Measurements from ENCODE around the gene PLCXD1. TPM values are rescaled to one million over a fixed set of nuclear protein-coding genes. Genes with fewer than 3 reads are reported as not detected.
"Not testable (repeated sequence)": the region's sequence is repeated elsewhere in the genome, so short reads cannot be mapped to it uniquely, and the experiment has no call there.

Gene PLCXD1
- total RNA-seq, 2 donors from 2014 or later, result 12.9 to 20.8 TPM

DNA sequence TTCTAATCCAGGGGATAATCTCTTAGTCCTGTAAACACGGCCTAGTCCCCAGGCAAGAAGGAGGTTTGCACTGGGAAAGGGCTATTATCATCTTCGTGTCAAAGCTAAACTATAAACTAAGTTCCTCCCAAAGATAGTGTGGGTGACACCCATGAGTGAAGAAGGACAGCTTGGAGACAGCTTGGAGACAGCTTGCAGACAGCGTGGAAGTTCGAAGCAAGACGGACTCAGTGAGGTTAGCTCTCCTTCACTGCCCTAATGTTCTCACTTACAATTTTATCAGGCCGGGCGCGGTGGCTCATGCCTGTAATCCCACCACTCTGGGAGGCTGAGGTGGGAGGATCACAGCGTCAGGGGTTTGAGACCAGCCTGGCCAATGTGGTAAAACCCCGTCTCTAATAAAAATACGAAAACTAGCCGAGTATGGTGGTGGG, 19.2 kb upstream of the PLCXD1 start:
- no peak for DNase-seq (ENCODE audit: low spot score)
- Histone ChIP-seq H3K27me3 (replicated peaks; ENCODE audit: insufficient read depth) (no peaks in the 10 kb centered on the region), H3K9me3 (no peaks in the 10 kb centered on the region), H3K36me3 (no peaks in the 10 kb centered on the region), H3K4me3 (no peak overlapping the region), H3K27ac (no peak overlapping the region), H3K4me1 (replicated peaks) (no peaks in the 10 kb centered on the region)
- 69% methylated on average over 12 of the region's 12 CpGs for WGBS
- intact Hi-C loops (cut with DNase I), result no loop called here
- TF ChIP-seq POLR2A (IDR thresholded peaks at IDR 0.05), result no peak
- no peak for TF ChIP-seq POLR2AphosphoS5 (IDR thresholded peaks at IDR 0.05)
- TF ChIP-seq, protein P1, sequence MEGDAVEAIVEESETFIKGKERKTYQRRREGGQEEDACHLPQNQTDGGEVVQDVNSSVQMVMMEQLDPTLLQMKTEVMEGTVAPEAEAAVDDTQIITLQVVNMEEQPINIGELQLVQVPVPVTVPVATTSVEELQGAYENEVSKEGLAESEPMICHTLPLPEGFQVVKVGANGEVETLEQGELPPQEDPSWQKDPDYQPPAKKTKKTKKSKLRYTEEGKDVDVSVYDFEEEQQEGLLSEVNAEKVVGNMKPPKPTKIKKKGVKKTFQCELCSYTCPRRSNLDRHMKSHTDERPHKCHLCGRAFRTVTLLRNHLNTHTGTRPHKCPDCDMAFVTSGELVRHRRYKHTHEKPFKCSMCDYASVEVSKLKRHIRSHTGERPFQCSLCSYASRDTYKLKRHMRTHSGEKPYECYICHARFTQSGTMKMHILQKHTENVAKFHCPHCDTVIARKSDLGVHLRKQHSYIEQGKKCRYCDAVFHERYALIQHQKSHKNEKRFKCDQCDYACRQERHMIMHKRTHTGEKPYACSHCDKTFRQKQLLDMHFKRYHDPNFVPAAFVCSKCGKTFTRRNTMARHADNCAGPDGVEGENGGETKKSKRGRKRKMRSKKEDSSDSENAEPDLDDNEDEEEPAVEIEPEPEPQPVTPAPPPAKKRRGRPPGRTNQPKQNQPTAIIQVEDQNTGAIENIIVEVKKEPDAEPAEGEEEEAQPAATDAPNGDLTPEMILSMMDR (IDR thresholded peaks at IDR 0.05), result no peak

DNA sequence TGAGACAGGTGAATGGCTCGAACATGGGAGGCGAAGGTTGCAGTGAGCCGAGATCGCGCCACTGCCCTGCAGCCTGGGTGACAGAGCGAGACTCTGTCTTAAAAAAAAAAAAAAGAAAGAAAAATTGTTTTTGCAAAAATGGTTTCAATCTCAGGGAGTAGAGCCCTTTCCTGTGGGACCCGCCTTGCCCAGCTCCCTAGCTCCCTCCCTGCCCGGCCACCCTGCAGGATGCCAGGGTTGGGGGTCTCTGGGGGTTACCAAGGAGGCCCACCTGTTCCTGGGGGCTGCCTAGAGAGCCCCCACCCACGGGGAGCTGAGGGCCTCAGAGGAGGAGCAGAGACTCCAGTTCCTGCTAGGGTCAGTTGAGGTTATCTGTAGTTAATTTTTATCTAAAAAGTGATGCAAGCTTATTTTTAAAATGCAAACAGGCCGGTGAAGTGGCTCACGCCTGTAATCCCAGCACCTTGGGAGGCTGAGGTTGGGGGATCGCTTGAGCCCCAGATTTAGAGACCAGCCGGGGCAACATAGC, 18.7 kb upstream of the PLCXD1 start:
- DNase-seq (ENCODE audit: low spot score), result no peak
- H3K9me3 ChIP-seq, result no peaks in the 10 kb centered on the region
- H3K27ac ChIP-seq, result no peak overlapping the region

DNA sequence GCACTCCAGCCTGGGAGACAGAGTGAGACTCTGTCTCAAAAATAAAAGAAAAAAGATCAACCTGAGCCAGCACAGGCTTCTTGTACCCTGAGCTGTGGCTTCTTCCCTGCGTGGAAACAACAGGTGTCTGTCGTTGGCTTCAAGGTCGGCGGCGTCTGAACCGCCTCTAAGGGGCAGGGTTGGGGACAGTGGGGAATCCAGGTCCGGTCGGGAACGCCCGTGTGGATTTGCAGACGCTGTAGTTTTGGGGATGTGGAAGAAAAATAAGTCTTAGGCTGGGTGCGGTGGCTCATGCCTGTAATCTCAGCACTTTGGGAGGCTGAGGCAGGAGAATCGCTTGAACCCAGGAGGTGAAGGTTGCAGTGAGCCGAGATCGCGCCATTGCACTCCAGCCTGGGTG, 17.2 kb upstream of the PLCXD1 start:
- H3K4me3 ChIP-seq; H3K36me3 ChIP-seq; intact Hi-C loops (cut with DNase I); H3K4me1 ChIP-seq (replicated peaks); H3K27me3 ChIP-seq (replicated peaks; ENCODE audit: insufficient read depth); H3K9me3 ChIP-seq; H3K27ac ChIP-seq: not testable (repeated sequence)
- WGBS, result 85% methylated on average over 16 of the region's 16 CpGs
- DNase-seq (ENCODE audit: low spot score), result peak; percentile 3

More for the DNA sequence above, 18.7 kb upstream of the PLCXD1 start:
- no peak overlapping the region for H3K4me3 ChIP-seq
- TF ChIP-seq, protein P1 (IDR thresholded peaks at IDR 0.05), result no peak
- TF ChIP-seq POLR2A (IDR thresholded peaks at IDR 0.05) (no peak), POLR2AphosphoS5 (IDR thresholded peaks at IDR 0.05) (no peak)
- no peaks in the 10 kb centered on the region for H3K36me3 ChIP-seq
- intact Hi-C loops (cut with DNase I), result no loop called here
- H3K27me3 ChIP-seq (replicated peaks; ENCODE audit: insufficient read depth), result no peaks in the 10 kb centered on the region
- 80% methylated on average over 13 of the region's 13 CpGs for WGBS
- H3K4me1 ChIP-seq (replicated peaks), result no peaks in the 10 kb centered on the region

DNA sequence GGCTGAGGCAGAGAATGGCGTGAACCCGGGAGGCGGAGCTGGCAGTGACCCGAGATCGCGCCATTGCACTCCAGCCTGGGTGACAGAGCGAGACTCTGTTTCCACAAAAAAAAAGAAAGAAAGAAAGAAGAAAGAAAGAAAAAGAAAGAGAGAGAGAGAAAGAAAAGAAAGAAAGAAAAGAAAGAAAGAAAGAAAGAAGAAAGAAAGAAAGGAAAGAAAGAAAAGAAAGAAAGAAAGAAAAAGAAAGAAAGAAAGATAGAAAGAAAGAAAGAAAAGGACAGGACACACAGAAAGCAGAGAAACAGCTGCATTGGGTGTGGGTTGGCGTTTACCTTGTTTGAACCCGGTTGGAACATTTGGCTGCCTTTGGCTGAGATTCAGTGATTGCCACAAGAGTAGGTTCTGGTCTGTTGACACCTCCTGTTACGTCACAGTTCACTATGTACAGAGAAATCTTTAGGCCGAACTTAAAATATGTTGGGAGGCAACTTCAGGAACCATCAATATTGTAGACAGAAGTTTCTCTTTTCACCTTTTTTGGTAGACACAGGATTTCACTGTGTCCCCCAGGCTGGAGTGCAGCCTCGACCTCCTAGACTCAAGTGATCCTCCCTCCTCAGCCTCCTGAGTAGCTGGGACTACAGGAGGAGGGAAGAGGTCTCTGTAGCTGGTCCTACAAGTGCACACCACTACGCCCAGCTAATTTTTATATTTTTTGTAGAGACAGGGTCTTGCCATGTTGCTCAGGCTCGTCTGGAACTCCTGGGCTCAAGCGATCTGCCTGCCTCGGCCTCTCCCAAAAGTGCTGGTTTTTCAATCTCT, 16.3 kb upstream of the PLCXD1 start:
- Histone ChIP-seq H3K27me3 (replicated peaks; ENCODE audit: insufficient read depth) (no peaks in the 10 kb centered on the region), H3K4me1 (replicated peaks) (no peaks in the 10 kb centered on the region), H3K4me3 (no peak overlapping the region), H3K27ac (no peak overlapping the region), H3K36me3 (no peaks in the 10 kb centered on the region), H3K9me3 (no peaks in the 10 kb centered on the region)
- 78% methylated on average over 16 of the region's 16 CpGs for WGBS
- DNase-seq (ENCODE audit: low spot score), result peak; percentile 22
- TF ChIP-seq, protein P1 (IDR thresholded peaks at IDR 0.05), result no peak
- TF ChIP-seq POLR2A (IDR thresholded peaks at IDR 0.05) (no peak), POLR2AphosphoS5 (IDR thresholded peaks at IDR 0.05) (peak; percentile 34)
- intact Hi-C loops (cut with DNase I), result no loop called here

DNA sequence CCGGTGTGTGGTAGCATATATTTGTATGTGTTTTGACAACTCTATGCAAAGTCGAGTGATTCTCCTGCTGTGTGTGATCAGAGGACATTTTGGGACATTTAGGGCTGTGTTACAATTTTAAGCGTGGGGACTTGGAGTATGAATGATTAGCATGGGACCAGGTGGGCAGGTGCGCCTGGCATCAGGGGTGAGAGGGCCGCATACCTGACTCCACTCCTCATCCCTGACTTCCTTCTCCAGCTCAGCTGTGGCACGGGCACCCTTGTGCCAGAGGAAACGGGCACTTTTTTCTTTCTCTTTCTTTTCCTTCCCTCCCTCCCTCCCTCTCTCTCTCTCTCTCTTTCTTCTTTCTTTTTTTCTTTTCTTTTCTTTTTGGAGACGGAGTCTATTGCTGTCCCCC, 15.7 kb upstream of the PLCXD1 start:
- Histone ChIP-seq H3K27me3 (replicated peaks; ENCODE audit: insufficient read depth) (no peaks in the 10 kb centered on the region), H3K36me3 (no peaks in the 10 kb centered on the region), H3K4me3 (no peak overlapping the region), H3K9me3 (no peaks in the 10 kb centered on the region), H3K27ac (no peak overlapping the region), H3K4me1 (replicated peaks) (no peaks in the 10 kb centered on the region)
- 85% methylated on average over 8 of the region's 8 CpGs for WGBS
- peak; percentile 1 for DNase-seq (ENCODE audit: low spot score)
- TF ChIP-seq POLR2A (IDR thresholded peaks at IDR 0.05), result no peak
- no peak for TF ChIP-seq POLR2AphosphoS5 (IDR thresholded peaks at IDR 0.05)
- TF ChIP-seq, protein P1 (IDR thresholded peaks at IDR 0.05), result no peak
- intact Hi-C loops (cut with DNase I), result no loop called here

Measured in prostate gland (tissue), 2 donors.